MCF 10A (cell line): Measurements from ENCODE around the gene GPR146. TPM values are rescaled to one million over a fixed set of nuclear protein-coding genes. Genes with fewer than 3 reads are reported as not detected.

ENCODE experiments used
- BruUV-seq: library from RNA; stranded (reverse); fragments of 400-500 nt; replicated peaks from 2 replicates; lab custom pipeline; 2021; lab: Mats Ljungman, UMichigan
- CTCF ChIA-PET: fragments of 300-600 bp; sonication (Branson Sonifier 250); formaldehyde crosslinking; extraction: SDS; loops from one replicate; lab custom pipeline; 2021; ENCODE audit warnings: antibody characterized with exemption, inconsistent platforms; lab: Yijun Ruan, JAX
- POLR2A ChIA-PET: fragments of 300-600, 350-650 bp; sonication (Branson Sonifier 250); formaldehyde crosslinking; extraction: SDS; loops from one replicate; lab custom pipeline; 2020; ENCODE audit warnings: antibody characterized with exemption, inconsistent platforms; lab: Yijun Ruan, JAX
- DNase-seq: peaks from one replicate; pipeline ENCODE4 v3.0.0-alpha.2; 2018; ENCODE audit not compliant: unreplicated experiment
- H3K27ac Mint-ChIP-seq: one replicate; pipeline ENCODE4 v1.8.0; 2022; ENCODE audit warnings: mild to moderate bottlenecking, low read depth, mixed read lengths; ENCODE audit not compliant: unreplicated experiment
- H3K27me3 Mint-ChIP-seq: one replicate; pipeline ENCODE4 v1.8.0; 2022; ENCODE audit warnings: mixed read lengths; ENCODE audit not compliant: insufficient read depth, unreplicated experiment
- H3K36me3 Mint-ChIP-seq: one replicate; pipeline ENCODE4 v1.8.0; 2022; ENCODE audit warnings: mild to moderate bottlenecking, moderate library complexity, mixed read lengths; ENCODE audit not compliant: insufficient read depth, unreplicated experiment
- H3K4me1 Mint-ChIP-seq: one replicate; pipeline ENCODE4 v1.8.0; 2022; ENCODE audit warnings: mixed read lengths; ENCODE audit not compliant: insufficient read depth, unreplicated experiment
- H3K4me3 Mint-ChIP-seq: one replicate; pipeline ENCODE4 v1.8.0; 2022; ENCODE audit warnings: mild to moderate bottlenecking, moderate library complexity, mixed read lengths; ENCODE audit not compliant: unreplicated experiment
- H3K9me3 Mint-ChIP-seq: one replicate; pipeline ENCODE4 v1.8.0; 2022; ENCODE audit warnings: mixed read lengths; ENCODE audit not compliant: unreplicated experiment
- intact Hi-C: fragments of 100-400 bp; cut with micrococcal nuclease; formaldehyde crosslinking; loops from 2 replicates; pipeline ENCODE4 v1.14.1; 2022
- total RNA-seq: library from RNA; stranded (reverse); gene quantifications from 2 replicates; pipeline ENCODE4 v1.2.3, GENCODE V29; 2022
- TF ChIP-seq, protein P1 (sequence below): fragments of 200-600 bp; IDR thresholded peaks from one replicate; pipeline ENCODE4 v1.8.0; 2022; ENCODE audit warnings: antibody characterized with exemption, mild to moderate bottlenecking; ENCODE audit not compliant: unreplicated experiment

GPR146 gene
- total RNA-seq, 1 experiment from 2014 or later, result not detected

DNA sequence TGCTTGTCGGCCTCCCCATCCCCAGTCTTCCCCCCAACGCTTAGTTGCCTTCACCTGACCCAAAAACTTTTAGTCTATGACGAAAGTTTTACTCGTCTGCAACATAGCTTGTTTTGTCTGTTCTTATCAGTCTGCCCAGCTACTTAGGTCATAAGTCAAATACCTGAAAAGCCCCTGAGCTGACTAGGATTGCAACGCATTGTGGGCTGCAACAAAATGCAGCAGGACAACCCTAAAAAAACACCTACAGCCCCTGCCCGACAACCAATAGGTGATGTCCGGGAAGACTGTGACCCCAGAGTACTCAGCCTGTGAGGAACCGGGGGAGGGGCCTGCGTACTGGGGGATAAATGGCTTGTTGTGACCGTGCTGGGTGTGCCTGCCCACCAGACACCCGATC, 24.3 kb downstream of the GPR146 start:
- H3K4me3 Mint-ChIP-seq, result no peak overlapping the region
- no peaks in the 10 kb centered on the region for H3K27me3 Mint-ChIP-seq
- intact Hi-C loops, result no loop called here
- H3K4me1 Mint-ChIP-seq, result no peaks in the 10 kb centered on the region
- H3K9me3 Mint-ChIP-seq, result no peaks in the 10 kb centered on the region
- H3K27ac Mint-ChIP-seq, result no peak overlapping the region
- BruUV-seq, result no TSS peak
- ChIA-PET POLR2A (no interaction called here), CTCF (interaction anchor here (0.7 to 1.9 kb wide), 4 partner anchors 18 to 76 kb away, joined by 3 to 14 read pairs (median 3); partner anchors contain the start of gene GPR146)
- TF ChIP-seq, protein P1, sequence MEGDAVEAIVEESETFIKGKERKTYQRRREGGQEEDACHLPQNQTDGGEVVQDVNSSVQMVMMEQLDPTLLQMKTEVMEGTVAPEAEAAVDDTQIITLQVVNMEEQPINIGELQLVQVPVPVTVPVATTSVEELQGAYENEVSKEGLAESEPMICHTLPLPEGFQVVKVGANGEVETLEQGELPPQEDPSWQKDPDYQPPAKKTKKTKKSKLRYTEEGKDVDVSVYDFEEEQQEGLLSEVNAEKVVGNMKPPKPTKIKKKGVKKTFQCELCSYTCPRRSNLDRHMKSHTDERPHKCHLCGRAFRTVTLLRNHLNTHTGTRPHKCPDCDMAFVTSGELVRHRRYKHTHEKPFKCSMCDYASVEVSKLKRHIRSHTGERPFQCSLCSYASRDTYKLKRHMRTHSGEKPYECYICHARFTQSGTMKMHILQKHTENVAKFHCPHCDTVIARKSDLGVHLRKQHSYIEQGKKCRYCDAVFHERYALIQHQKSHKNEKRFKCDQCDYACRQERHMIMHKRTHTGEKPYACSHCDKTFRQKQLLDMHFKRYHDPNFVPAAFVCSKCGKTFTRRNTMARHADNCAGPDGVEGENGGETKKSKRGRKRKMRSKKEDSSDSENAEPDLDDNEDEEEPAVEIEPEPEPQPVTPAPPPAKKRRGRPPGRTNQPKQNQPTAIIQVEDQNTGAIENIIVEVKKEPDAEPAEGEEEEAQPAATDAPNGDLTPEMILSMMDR, result no peak
- DNase-seq, result no peak
- H3K36me3 Mint-ChIP-seq, result no peaks in the 10 kb centered on the region

GRCh38 chr7:1070544-1071011, 26.2 kb downstream of the GPR146 start:
- H3K9me3 Mint-ChIP-seq, result no peaks in the 10 kb centered on the region
- BruUV-seq, result no TSS peak
- H3K4me3 Mint-ChIP-seq, result no peak overlapping the region
- DNase-seq, result no peak
- H3K36me3 Mint-ChIP-seq, result no peaks in the 10 kb centered on the region
- no peaks in the 10 kb centered on the region for H3K27me3 Mint-ChIP-seq
- ChIA-PET CTCF (interaction anchor here (0.9 kb wide), 1 partner anchor 77 kb away, joined by 4 read pairs; no protein-coding TSS in a partner anchor), POLR2A (no interaction called here)
- intact Hi-C loops, result no loop called here
- H3K4me1 Mint-ChIP-seq, result no peaks in the 10 kb centered on the region
- no peak overlapping the region for H3K27ac Mint-ChIP-seq
- TF ChIP-seq, protein P1, result no peak

DNA sequence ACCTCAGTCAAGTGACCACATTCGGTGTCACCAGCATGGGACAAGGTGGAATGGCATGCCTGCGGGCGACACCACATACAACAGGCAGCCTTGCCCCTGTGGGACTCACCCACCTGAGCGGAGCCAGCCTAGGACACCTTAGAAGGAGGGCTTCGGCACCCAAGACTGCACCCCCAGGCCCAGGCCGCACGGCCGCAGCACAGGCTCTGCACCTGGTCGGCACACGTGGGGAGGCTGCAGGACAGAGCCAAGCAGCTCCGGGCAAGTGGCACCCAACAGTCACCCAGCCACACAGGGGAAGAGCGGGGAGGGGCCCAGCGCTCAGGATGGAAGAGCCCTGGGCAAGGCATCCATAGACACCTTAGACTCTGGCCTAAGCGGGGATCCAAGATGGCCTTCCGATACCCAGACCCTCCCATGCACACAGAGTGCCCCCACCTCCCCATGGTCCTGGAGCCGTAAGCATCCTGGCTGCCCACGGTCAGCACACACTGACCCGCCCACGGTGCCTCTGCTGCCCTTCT, 27.4 kb downstream of the GPR146 start:
- ChIA-PET POLR2A (no interaction called here), CTCF (interaction anchor here (1.2 to 2.3 kb wide), 2 partner anchors 27 to 78 kb away, joined by 3 to 10 read pairs; partner anchors contain the start of gene GPR146)
- intact Hi-C loops, result no loop called here

More for the DNA sequence above, 27.4 kb downstream of the GPR146 start:
- Mint-ChIP-seq H3K9me3 (no peaks in the 10 kb centered on the region), H3K4me1 (peaks cover 6% of the 10 kb centered on the region), H3K27me3 (no peaks in the 10 kb centered on the region), H3K4me3 (no peak overlapping the region), H3K27ac (peak overlapping the region; percentile 78), H3K36me3 (no peaks in the 10 kb centered on the region)
- TF ChIP-seq, protein P1, result no peak
- no TSS peak for BruUV-seq
- no peak for DNase-seq
